NCI-H460 (cell line): ENCODE results near the gene CAT. TPM values are rescaled to one million over a fixed set of nuclear protein-coding genes. Genes with fewer than 3 reads are reported as not detected.

Experiments
- DNase-seq: peaks from one replicate; pipeline ENCODE4 v3.0.0-alpha.2; 2016; ENCODE audit warnings: low read depth; ENCODE audit errors: extremely low read depth
- total RNA-seq: library from RNA; depleted of rRNA; stranded (reverse); fragments of >200 nt; shearing (Covaris generic); gene quantifications from 2 replicates; pipeline ENCODE4 v1.2.3, GENCODE V29; 2014

Gene CAT
- total RNA-seq, 1 experiment from 2014 or later: not detected

GRCh38 chr11:34493468-34493867 is 54.7 kb downstream of the CAT start:
- DNase-seq: no peak

GRCh38 chr11:34493926-34494595 is 55.3 kb downstream of the CAT start:
- no peak for DNase-seq

- DNase-seq: no peak
Observed at GRCh38 chr11:34495239-34495723, 56.5 kb downstream of the CAT start.

- no peak for DNase-seq
Observed at GRCh38 chr11:34495724-34496377, 57.1 kb downstream of the CAT start.

GRCh38 chr11:34499719-34500500 is 61.2 kb downstream of the CAT start:
- DNase-seq: no peak

- peak; percentile 5 for DNase-seq
Observed at GRCh38 chr11:34501500-34501899, 62.8 kb downstream of the CAT start.

- DNase-seq: no peak
Observed at GRCh38 chr11:34501949-34502348, 63.2 kb downstream of the CAT start.

GRCh38 chr11:34502949-34503348 is 64.2 kb downstream of the CAT start:
- DNase-seq: no peak

GRCh38 chr11:34505874-34506273 is 67.1 kb downstream of the CAT start:
- DNase-seq: no peak

GRCh38 chr11:34507156-34507555 is 68.4 kb downstream of the CAT start:
- no peak for DNase-seq

- no peak for DNase-seq
Observed at GRCh38 chr11:34507610-34508009, 68.9 kb downstream of the CAT start.

- DNase-seq: no peak
Observed at GRCh38 chr11:34508524-34508923, 69.8 kb downstream of the CAT start.

- no peak for DNase-seq
Observed at GRCh38 chr11:34509336-34509876, 70.7 kb downstream of the CAT start.

GRCh38 chr11:34510218-34510617 is 71.5 kb downstream of the CAT start:
- DNase-seq: no peak

GRCh38 chr11:34510673-34511072 is 71.9 kb downstream of the CAT start:
- DNase-seq: no peak

GRCh38 chr11:34512840-34513681 is 74.3 kb downstream of the CAT start:
- DNase-seq: peak; percentile 47

- no peak for DNase-seq
Observed at GRCh38 chr11:34513682-34514449, 75.1 kb downstream of the CAT start, which contains the start of gene ELF5. TSS of gene ELF5 (minus strand) at chr11:34513794. CDS start at chr11:34505749, 8,045 bp downstream.

GRCh38 chr11:34514597-34514996 is 75.9 kb downstream of the CAT start:
- no peak for DNase-seq

GRCh38 chr11:34516247-34517040 is 77.7 kb downstream of the CAT start:
- no peak for DNase-seq
